Hematopoietic multipotent progenitor cell treated with erythropoietin and hydrocortisone succinate and interleukin-3 and kit ligand, for 6 days (in vitro differentiated cells): ENCODE results near the gene ITGA3.
"Not testable (repeated sequence)": the region's sequence is repeated elsewhere in the genome, so short reads cannot be mapped to it uniquely, and the experiment has no call there.

Experiments used
- DNase-seq: peaks from one replicate; pipeline ENCODE4 v3.0.0-alpha.2; 2015

ITGA3 gene

DNA sequence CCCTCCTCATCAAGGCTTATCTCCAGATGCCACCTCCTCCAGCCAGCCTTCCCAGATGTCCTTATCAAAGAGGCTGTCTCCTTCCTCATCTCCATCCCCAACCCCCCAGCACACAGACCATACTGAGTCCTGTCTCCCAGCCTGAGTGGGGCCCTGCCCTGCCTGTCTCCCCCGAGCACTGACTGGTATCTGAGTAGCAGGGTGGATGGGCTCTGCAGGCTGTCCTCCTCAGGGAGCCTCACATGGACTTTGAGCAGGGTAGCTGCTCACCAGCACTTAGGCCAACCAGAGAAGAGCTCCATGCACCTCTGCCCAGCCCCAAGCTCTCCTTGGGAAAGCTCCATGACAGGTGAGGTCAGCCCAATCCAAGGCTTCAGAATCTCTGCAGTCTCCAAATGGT, 20.0 kb upstream of the ITGA3 start:
- no peak for DNase-seq

DNA sequence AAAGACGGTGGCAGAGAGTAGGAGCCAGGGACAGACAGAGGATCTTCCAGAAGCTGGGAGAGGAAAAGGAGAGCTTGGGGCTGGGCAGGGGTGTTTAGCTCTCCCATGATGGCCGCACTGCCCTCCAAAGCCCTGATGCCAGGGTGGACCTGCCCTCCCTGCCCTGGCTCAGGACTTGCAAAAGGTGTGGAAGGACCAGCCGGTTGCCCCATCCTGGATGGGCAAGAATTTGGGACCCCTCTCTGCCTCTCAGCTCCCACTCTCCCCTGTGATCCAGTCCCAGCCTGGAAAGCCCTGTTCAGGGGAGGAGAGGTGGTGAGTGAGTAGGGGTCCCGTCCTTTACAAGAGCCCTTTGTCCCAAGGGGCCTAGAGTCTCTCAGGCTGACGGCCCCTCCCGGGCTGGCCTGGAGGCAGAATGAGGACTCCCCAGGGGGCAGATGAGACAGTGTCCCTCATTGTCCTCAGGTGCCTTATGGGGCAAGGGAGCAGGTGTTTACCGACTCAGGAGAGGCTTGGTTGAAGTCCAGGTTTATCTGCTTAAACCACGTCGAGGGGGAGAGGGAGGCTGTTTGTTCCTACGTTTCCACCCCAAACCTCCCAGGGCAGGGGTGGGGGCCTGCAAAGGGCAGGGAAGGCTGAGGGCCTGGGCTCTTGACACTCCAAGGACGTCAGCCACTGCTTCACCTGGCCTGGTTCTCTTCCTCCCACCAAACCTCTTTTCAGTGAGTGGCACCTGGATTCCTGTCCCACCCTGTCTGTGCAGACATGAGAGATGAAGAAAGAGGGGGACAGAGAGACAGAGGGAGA, 19.3 kb upstream of the ITGA3 start:
- DNase-seq: no peak

DNA sequence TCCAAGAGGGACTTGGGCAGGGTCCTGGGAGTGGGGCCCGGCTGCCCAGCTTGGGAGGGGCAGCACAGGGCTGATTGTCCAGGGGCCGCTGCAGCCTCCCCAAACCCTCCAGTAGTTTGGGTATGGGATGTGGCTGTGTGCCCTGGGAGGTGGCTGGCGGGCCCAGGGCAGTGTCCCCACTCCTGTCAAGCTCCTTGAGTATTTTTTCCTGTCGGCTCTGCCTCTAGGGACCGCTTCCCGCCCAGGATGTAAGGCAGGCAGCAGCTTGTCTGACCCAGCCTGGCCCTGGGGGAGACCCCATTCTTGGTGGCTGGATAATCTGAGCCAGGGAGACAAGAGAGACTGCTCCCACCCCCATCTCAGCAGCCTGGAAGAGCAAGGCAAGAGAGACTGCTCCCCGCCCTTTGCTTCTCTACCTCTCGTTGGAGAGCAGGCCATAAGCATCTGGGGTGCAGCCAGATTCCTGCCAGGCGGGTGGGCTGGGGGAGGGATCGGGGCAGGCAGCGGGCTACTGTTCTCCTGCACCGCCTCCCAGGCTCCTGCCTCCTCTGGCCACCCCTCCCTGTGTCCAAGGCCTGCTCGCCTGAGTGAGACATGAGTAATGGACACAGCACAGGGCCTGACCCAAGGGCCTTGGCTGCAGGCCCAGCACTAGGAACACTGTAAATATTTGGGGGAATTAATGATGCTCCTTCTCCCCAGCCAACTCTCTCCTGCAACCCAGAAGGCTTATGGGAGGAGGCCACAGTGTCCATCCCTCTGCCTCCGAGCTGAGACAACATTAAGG, 18.4 kb upstream of the ITGA3 start:
- DNase-seq: no peak

GRCh38 chr17:50039058-50039457, 16.9 kb upstream of the ITGA3 start:
- no peak for DNase-seq

DNA sequence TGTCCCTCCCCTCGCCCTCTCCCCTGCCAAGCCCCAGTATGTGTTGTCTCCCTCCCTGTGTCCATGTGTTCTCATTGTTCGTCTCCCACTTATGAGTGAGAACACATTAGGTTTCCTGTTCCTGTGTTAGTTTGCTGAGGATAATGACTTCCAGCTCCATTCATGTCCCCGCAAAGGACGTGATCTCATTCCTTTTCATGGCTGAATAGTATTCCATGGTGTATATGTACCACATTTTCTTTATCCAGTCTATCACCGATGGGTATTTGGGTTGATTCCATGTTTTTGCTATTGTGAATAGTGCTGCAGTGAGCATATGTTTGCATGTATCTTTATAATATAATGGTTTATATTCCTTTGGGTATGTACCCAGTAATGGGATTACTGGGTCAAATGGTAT, 15.4 kb upstream of the ITGA3 start:
- not testable (repeated sequence) for DNase-seq

- no peak for DNase-seq
Observed at GRCh38 chr17:50042211-50042610, 13.7 kb upstream of the ITGA3 start.

DNA sequence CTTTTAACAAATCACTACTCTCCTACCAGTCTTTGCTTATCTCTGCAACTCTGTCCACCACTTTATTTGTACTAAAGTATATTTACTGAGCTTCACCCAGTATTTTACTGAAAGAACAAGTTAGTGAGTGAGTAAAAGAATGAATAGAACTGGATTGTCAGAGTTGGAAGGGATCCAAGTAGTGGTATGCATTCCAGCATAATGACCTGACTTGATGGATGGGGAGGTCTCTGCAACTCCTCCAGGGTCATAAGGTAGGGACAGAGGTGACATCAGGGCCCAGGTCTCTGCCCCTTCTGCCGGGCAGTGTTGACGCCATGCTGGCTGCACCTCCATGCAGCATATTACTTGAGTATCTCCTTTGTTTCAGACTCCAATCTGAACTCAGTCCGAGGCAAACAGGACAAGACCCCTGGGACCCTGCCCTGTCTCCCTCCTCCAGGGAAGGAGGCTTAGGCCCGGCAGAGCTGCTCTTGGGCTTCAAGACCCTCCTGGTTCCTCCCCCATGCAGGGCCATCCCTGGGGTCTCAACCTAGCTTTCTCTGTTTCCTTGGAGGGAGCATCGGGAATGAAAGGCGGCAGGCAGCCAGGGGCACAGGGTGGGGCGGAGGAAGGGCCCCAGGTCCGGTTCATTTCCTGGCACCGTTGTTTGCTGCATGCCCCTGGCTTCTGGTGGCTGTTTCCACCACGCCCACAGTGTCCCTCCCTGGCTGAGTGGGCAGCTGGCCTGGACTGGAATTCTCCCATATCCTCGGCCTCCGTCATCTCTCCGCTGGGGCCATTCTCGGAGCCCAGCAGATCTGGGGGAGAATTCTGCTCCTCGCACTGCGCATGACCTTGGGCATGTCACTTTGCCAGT, 12.4 kb upstream of the ITGA3 start:
- no peak for DNase-seq

DNA sequence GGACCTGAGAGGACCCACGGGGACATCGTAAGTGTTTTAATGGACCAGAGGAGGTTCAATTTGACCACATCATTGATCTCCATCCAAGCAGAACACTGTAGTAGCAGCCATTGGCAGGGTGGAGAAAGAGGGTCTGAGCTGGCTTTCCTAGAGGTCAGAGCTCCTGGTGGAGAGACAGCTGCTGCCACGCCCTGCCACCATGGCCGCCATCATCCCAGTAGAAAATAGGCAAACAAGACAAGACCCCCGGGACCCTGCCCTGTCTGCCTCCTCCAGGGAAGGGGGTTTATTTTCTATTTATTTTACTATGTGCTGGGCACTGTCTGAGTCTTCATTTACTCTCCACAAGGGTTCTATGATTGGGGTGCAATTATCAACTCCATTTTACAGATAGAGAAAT, 11.4 kb upstream of the ITGA3 start:
- no peak for DNase-seq

DNA sequence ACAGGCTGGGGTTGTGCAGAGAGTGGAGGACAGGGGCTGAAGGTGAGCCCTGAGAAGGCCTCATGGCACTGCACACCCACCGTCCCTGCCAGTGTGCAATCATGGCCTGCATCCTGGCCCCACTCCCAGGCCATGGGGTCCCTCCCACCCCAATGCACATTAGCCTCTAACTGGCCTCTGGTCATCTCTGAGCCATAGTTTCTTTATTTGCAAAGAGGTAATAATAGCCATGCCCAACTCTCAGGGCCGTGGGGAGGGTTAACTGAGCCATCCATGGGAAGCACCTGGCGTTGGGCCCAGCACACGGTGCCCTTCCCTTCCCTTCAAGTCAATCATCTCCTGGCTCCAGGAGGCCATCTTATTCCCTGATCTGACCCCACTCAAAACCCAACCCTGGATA, 10.8 kb upstream of the ITGA3 start:
- no peak for DNase-seq

DNA sequence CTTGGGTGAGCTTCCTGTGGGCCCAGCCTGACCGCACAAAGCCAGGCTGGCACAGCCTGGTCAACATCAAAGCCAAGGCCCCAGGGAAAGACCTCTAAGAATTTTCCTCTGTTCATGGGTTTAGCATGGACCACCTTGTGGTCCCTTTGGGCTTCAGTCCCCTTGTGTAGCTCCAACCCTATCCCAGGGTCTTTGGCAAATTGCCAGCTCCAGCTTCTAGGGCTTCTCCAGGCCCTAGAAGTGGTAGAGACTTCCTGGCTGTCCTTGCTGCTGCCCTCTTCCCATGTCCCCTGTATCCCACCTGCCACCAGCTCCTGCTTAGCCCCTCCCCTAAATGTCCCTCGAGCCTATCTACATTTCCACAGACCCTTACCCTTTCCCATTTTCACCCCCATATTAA, 9.7 kb upstream of the ITGA3 start:
- no peak for DNase-seq

DNA sequence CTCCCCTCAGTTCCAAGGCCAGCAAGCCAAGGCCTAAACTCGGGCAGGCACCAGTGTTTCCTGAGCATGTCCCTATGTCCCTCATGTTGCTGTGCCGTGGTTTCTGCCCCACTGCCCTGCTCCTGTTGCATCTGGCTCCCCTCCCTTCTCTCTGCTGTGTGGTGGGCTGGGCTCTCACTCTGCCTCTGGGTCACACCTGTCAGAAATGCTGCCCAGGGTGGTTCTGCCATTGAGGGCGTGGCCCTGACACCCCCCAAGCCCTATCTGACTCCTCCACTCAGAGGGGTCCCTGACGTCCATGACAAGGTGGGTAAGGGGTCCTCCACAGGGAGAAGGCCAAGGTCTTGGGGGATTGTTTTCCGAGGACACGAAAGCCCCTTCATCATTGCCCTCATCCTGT, 9.2 kb upstream of the ITGA3 start:
- no peak for DNase-seq

DNA sequence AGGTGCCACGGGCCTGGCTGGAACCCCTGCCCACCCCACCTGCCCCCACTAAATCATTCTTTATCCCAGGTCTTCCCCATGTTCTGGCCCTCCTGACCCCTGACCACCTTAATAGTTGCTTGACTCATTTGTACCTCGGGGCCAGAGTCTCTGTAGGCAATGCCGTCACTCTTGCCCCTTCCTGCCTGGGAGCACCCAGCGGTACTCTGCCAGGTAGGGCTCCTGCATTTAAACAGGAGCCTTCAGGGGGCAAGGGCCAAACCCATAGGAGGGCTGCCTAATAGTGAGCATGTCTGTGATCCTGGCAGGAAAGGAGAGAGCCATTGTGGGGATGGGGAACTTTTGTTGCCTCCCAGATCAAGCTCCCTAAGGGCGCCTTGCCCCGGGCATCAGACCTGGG, 8.8 kb upstream of the ITGA3 start:
- no peak for DNase-seq

DNA sequence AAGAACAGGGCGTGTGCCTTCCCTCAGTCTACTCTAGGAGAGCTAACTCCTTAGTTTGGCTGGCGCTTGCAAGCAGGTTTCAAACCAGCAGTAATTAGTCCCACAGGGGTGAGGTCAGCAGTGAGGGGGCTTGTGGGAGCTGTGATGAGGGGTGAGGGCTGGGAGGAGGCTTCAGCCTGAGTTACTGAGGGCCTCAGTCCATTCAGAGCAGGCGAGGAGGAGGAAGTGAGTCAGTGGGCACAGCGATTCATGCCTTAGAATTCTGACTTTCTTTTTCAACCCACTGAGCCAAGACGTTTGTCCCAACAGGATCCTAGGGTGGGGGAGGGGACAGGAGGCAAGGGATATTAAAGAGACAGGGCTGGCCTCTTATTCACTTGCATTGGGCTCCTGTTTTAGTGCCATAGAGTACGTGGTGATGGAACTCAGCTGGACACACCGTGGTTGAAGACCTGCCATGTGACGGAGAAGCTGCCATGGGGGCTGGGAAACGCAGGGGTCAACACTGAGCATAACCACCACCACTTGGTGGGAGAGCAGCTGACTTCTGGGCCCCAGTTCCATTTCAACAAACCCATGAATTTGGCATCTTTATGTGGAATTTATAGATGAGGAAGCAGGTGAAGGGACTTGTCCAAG, 8.3 kb upstream of the ITGA3 start:
- DNase-seq: no peak

GRCh38 chr17:50048146-50048720, 7.7 kb upstream of the ITGA3 start:
- DNase-seq: no peak

- DNase-seq: no peak
Observed at GRCh38 chr17:50048988-50049387, 6.9 kb upstream of the ITGA3 start.

GRCh38 chr17:50049636-50050035, 6.3 kb upstream of the ITGA3 start:
- DNase-seq: no peak

DNA sequence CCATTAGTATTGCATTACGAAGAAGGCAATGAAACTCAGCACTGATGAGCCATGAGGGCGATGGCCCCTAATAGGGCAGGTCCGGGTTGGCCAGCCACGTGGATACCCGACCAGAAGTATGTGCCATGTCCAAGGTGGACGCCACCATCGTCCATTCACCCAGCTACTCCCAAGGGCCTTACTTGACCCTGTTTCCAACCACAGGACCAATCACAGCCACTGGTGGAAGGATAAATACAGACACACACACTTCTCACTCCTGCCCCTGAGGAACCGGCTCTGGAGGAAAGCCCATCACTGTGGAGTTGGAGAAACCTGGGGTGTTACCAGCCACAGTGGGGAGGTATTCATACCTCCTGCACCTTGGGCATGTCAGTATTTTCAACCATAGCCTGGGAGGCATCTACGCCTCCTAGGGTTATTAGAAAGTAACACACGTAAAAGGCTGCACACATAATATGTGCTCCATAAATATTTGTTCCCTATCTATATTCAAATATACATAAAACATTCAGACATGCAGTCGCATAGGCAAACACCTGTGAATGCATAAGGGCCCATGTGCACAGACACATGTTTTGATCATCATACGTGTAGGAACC, 5.4 kb upstream of the ITGA3 start:
- no peak for DNase-seq

DNA sequence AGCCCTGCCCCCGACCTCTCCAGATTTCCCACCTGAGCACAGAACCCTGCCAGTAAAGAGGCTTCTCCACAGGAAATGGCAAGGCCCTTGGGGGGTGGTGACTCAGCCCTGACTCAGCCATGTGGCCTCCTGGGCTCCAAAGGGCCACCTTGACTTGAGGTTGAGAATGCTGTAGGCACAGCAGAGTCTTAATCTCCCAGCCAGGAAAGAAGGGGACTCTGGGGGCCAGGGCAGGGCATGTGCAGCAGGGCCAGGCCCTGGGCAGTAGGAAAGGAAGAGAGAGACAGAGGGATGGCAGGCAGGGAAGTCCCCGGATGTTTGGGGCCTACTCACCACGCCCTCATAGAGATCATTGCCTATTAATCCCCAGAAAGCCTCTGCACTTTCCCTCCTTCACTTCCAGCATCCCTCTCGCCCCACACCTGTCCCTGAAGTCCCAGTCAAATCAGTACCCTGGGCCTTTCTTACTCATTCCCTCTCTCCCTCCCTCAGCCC, 4.8 kb upstream of the ITGA3 start:
- no peak for DNase-seq

GRCh38 chr17:50051606-50052005, 4.3 kb upstream of the ITGA3 start:
- no peak for DNase-seq

GRCh38 chr17:50052241-50052796, 3.6 kb upstream of the ITGA3 start:
- no peak for DNase-seq

GRCh38 chr17:50052822-50053653, 2.9 kb upstream of the ITGA3 start:
- no peak for DNase-seq
